ENCODE data around the gene MRPS31.

GRCh38 chr13:40779796-40780285 is 8.9 kb upstream of the MRPS31 start:
- no peak for TF ChIP-seq BACH1 (IDR thresholded peaks at IDR 0.05; ENCODE audit: borderline replicate concordance)
- TF ChIP-seq NBN (IDR thresholded peaks at IDR 0.05) = no peak
- TF ChIP-seq GABPA (IDR thresholded peaks at IDR 0.05; ENCODE audit: low read depth) = no peak
